CD8-positive, alpha-beta memory T cell (primary cell): ENCODE results near the gene DVL3. TPM values are rescaled to one million over a fixed set of nuclear protein-coding genes. Genes with fewer than 3 reads are reported as not detected.
"Not testable (repeated sequence)": the region's sequence is repeated elsewhere in the genome, so short reads cannot be mapped to it uniquely, and the experiment has no call there.

Experiments
- CTCF ChIA-PET: fragments of 350-600 bp; sonication (Branson Sonifier 250); formaldehyde crosslinking; loops from one replicate; lab custom pipeline; 2021; ENCODE audit warnings: antibody characterized with exemption; lab: Charles Lee
- POLR2A ChIA-PET: fragments of 350-600 bp; sonication (Branson Sonifier 250); formaldehyde crosslinking; loops from one replicate; lab custom pipeline; 2021; ENCODE audit warnings: antibody characterized with exemption; lab: Charles Lee
- DNase-seq, 5 donors: peaks; one replicate each; pipeline versions ENCODE4 v3.0.0 to v3.0.0-alpha.2; 2020 to 2022; ENCODE audit warnings: mixed read lengths in 1 of 5
- H3K27ac ChIP-seq: one replicate; pipeline ENCODE4 v1.7.0; 2013; ENCODE audit warnings: low read depth, mild to moderate bottlenecking, low read length, moderate library complexity
- H3K27me3 ChIP-seq: 2 replicates; pipeline ENCODE4 v1.7.0; 2013; ENCODE audit warnings: low read length, mild to moderate bottlenecking; ENCODE audit not compliant: insufficient read depth, poor library complexity, severe bottlenecking
- H3K36me3 ChIP-seq: 2 replicates; pipeline ENCODE4 v1.7.0; 2013; ENCODE audit warnings: mild to moderate bottlenecking, low read length, moderate library complexity; ENCODE audit not compliant: insufficient read depth
- H3K4me1 ChIP-seq: 2 replicates; pipeline ENCODE4 v1.7.0; 2013; ENCODE audit warnings: mild to moderate bottlenecking, low read length, moderate library complexity; ENCODE audit not compliant: insufficient read depth
- H3K4me3 ChIP-seq: 2 replicates; pipeline ENCODE4 v1.7.0; 2013; ENCODE audit warnings: mild to moderate bottlenecking, low read length
- H3K9me3 ChIP-seq: 2 replicates; pipeline ENCODE4 v1.7.0; 2013; ENCODE audit warnings: mild to moderate bottlenecking, low read length
- H3K27ac Mint-ChIP-seq, 8 donors: one replicate each; pipeline ENCODE4 v1.8.0; 2020 to 2021; ENCODE audit warnings: mixed read lengths in 8 of 8, mild to moderate bottlenecking in 6 of 8, inconsistent platforms in 3 of 8, moderate library complexity in 3 of 8
- H3K27me3 Mint-ChIP-seq, 2 donors: one replicate each; pipeline ENCODE4 v1.8.0; 2020 to 2021; ENCODE audit warnings: mixed read lengths in 2 of 2, mild to moderate bottlenecking in 1 of 2, moderate library complexity in 1 of 2
- H3K36me3 Mint-ChIP-seq, 3 donors: one replicate each; pipeline ENCODE4 v1.8.0; 2020 to 2021; ENCODE audit warnings: mixed read lengths in 3 of 3, inconsistent platforms in 1 of 3, mild to moderate bottlenecking in 1 of 3
- H3K4me1 Mint-ChIP-seq, 3 donors: one replicate each; pipeline ENCODE4 v1.8.0; 2020 to 2021; ENCODE audit warnings: mixed read lengths in 3 of 3, inconsistent platforms in 1 of 3, mild to moderate bottlenecking in 1 of 3
- H3K4me3 Mint-ChIP-seq, 7 donors: one replicate each; pipeline ENCODE4 v1.8.0; 2020 to 2021; ENCODE audit warnings: mixed read lengths in 7 of 7, mild to moderate bottlenecking in 6 of 7, moderate library complexity in 4 of 7, inconsistent platforms in 2 of 7
- H3K9me3 Mint-ChIP-seq, 5 donors: one replicate each; pipeline ENCODE4 v1.8.0; 2020 to 2022; ENCODE audit warnings: mixed read lengths in 5 of 5, mild to moderate bottlenecking in 3 of 5, moderate library complexity in 2 of 5, inconsistent platforms in 1 of 5
- polyA plus RNA-seq: library from polyadenylated mRNA; unstranded; fragments of 300-500 nt; fragmentation: Illumina TruSeq; gene quantifications from one replicate; pipeline ENCODE4 v1.2.3, GENCODE V29; 2021
- total RNA-seq, 2 experiments: library from RNA; stranded (reverse); gene quantifications; one replicate each; pipeline ENCODE4 v1.2.3, GENCODE V29; 2021

Gene DVL3
- total and polyA plus RNA-seq, 3 experiments from 2014 or later = 15.4 to 44.0 (median 38.5) TPM

- ChIA-PET CTCF (interaction anchor here (0.8 to 3.8 kb wide), 7 partner anchors 9 to 107 kb away, joined by 3 to 15 read pairs (median 4); partner anchors contain the start of genes EEF1AKMT4 and EIF2B5), POLR2A (interaction anchor here (1.0 to 1.8 kb wide), 3 partner anchors 9 to 11 kb away, joined by 3 to 6 read pairs (median 3); partner anchors contain the start of gene EIF2B5)
- Histone ChIP-seq H3K36me3 (peaks cover 41% of the 10 kb centered on the region), H3K27me3 (no peaks in the 10 kb centered on the region), H3K9me3 (no peaks in the 10 kb centered on the region), H3K4me3 (no peak overlapping the region), H3K4me1 (no peaks in the 10 kb centered on the region), H3K27ac (no peak overlapping the region)
- Mint-ChIP-seq H3K9me3 (no peaks in the 10 kb centered on the region), H3K4me1 (peaks cover 0 to 5% (median 3%) of the 10 kb centered on the region in 3 donors), H3K27me3 (no peaks in the 10 kb centered on the region), H3K36me3 (peaks cover 7 to 66% (median 13%) of the 10 kb centered on the region in 3 donors), H3K27ac (peak overlapping the region in 1 of 8 donors; percentile 82), H3K4me3 (no peak overlapping the region)
- no peak for DNase-seq
Measured at GRCh38 chr3:184144505-184144904, 10.7 kb upstream of the DVL3 start.

GRCh38 chr3:184145111-184145524 lies 10.1 kb upstream of the DVL3 start:
- POLR2A ChIA-PET = interaction anchor here (1.6 to 1.8 kb wide), 2 partner anchors 10 to 11 kb away, joined by 3 to 6 read pairs; partner anchors contain the start of gene EIF2B5
- H3K36me3 ChIP-seq = peaks cover 38% of the 10 kb centered on the region
- CTCF ChIA-PET = interaction anchor here (0.7 to 3.8 kb wide), 8 partner anchors 10 to 107 kb away, joined by 3 to 15 read pairs (median 4); partner anchors contain the start of genes EEF1AKMT4 and EIF2B5
- H3K27ac ChIP-seq = no peak overlapping the region
- no peaks in the 10 kb centered on the region for H3K9me3 Mint-ChIP-seq
- no peaks in the 10 kb centered on the region for H3K9me3 ChIP-seq
- no peak overlapping the region for H3K4me3 Mint-ChIP-seq
- H3K27ac Mint-ChIP-seq = peak overlapping the region in 1 of 8 donors; percentile 22
- no peaks in the 10 kb centered on the region for H3K27me3 ChIP-seq
- peak in 3 of 5 donors; percentile 21 to 58 (median 31) for DNase-seq
- H3K36me3 Mint-ChIP-seq = peaks cover 7 to 62% (median 13%) of the 10 kb centered on the region in 3 donors
- no peaks in the 10 kb centered on the region for H3K4me1 ChIP-seq
- peaks cover 0 to 2% (median under 1%) of the 10 kb centered on the region in 3 donors for H3K4me1 Mint-ChIP-seq
- H3K27me3 Mint-ChIP-seq = no peaks in the 10 kb centered on the region
- H3K4me3 ChIP-seq = no peak overlapping the region

GRCh38 chr3:184145751-184146270 lies 9.4 kb upstream of the DVL3 start:
- Mint-ChIP-seq H3K27me3 (no peaks in the 10 kb centered on the region), H3K9me3 (no peaks in the 10 kb centered on the region), H3K4me1 (no peaks in the 10 kb centered on the region), H3K36me3 (peaks cover 7 to 56% (median 13%) of the 10 kb centered on the region in 3 donors), H3K27ac (peak overlapping the region in 1 of 8 donors; percentile 40), H3K4me3 (no peak overlapping the region)
- ChIA-PET POLR2A (interaction anchor here (1.8 kb wide), 1 partner anchor 11 kb away, joined by 6 read pairs; the partner anchor contains the start of gene EIF2B5), CTCF (interaction anchor here (0.7 to 3.8 kb wide), 6 partner anchors 10 to 104 kb away, joined by 3 to 15 read pairs (median 4); partner anchors contain the start of genes DVL3, EEF1AKMT4 and EIF2B5)
- Histone ChIP-seq H3K27ac (no peak overlapping the region), H3K4me1 (no peaks in the 10 kb centered on the region), H3K36me3 (peaks cover 32% of the 10 kb centered on the region), H3K4me3 (no peak overlapping the region), H3K27me3 (no peaks in the 10 kb centered on the region), H3K9me3 (no peaks in the 10 kb centered on the region)
- DNase-seq = no peak

GRCh38 chr3:184148076-184148475 lies 7.1 kb upstream of the DVL3 start:
- Histone ChIP-seq H3K4me3 (no peak overlapping the region), H3K27ac (no peak overlapping the region), H3K9me3 (no peaks in the 10 kb centered on the region), H3K27me3 (no peaks in the 10 kb centered on the region), H3K36me3 (peaks cover 19% of the 10 kb centered on the region), H3K4me1 (no peaks in the 10 kb centered on the region)
- Mint-ChIP-seq H3K36me3 (peaks cover 0 to 33% (median 2%) of the 10 kb centered on the region in 3 donors), H3K27me3 (no peaks in the 10 kb centered on the region), H3K9me3 (no peaks in the 10 kb centered on the region), H3K4me1 (no peaks in the 10 kb centered on the region), H3K4me3 (no peak overlapping the region), H3K27ac (peak overlapping the region in 2 of 8 donors; percentile 9 to 62)
- CTCF ChIA-PET = no interaction called here
- no peak for DNase-seq
- POLR2A ChIA-PET = interaction anchor here (0.9 kb wide), 1 partner anchor 11 kb away, joined by 4 read pairs; no protein-coding TSS in a partner anchor

GRCh38 chr3:184149123-184149522 lies 6.1 kb upstream of the DVL3 start:
- Histone ChIP-seq H3K9me3 (no peaks in the 10 kb centered on the region), H3K36me3 (peaks cover 9% of the 10 kb centered on the region), H3K4me3 (no peak overlapping the region), H3K27ac (no peak overlapping the region), H3K4me1 (no peaks in the 10 kb centered on the region), H3K27me3 (no peaks in the 10 kb centered on the region)
- POLR2A ChIA-PET = interaction anchor here (0.9 kb wide), 1 partner anchor 10 kb away, joined by 4 read pairs; no protein-coding TSS in a partner anchor
- H3K4me3 Mint-ChIP-seq = no peak overlapping the region
- peak overlapping the region in 1 of 8 donors; percentile 48 for H3K27ac Mint-ChIP-seq
- CTCF ChIA-PET = no interaction called here
- DNase-seq = no peak
- peaks cover 0 to 3% (median 0%) of the 10 kb centered on the region in 3 donors for H3K4me1 Mint-ChIP-seq
- H3K9me3 Mint-ChIP-seq = no peaks in the 10 kb centered on the region
- H3K27me3 Mint-ChIP-seq = no peaks in the 10 kb centered on the region
- H3K36me3 Mint-ChIP-seq = peaks cover 0 to 22% (median 0%) of the 10 kb centered on the region in 3 donors

GRCh38 chr3:184149770-184150169 lies 5.4 kb upstream of the DVL3 start:
- H3K27me3 ChIP-seq, H3K4me3 ChIP-seq, H3K27ac ChIP-seq, H3K9me3 Mint-ChIP-seq, CTCF ChIA-PET, H3K27me3 Mint-ChIP-seq, H3K4me1 Mint-ChIP-seq, H3K9me3 ChIP-seq, DNase-seq, POLR2A ChIA-PET, H3K4me1 ChIP-seq, H3K36me3 ChIP-seq: not testable (repeated sequence)
- peaks cover 0 to 16% (median 0%) of the 10 kb centered on the region in 3 donors for H3K36me3 Mint-ChIP-seq
- peak overlapping the region in 1 of 7 donors; percentile 48 for H3K4me3 Mint-ChIP-seq
- H3K27ac Mint-ChIP-seq = peak overlapping the region in 1 of 8 donors; percentile 48

GRCh38 chr3:184155644-184156521 lies 706 bp downstream of the DVL3 start:
- H3K9me3 Mint-ChIP-seq = no peaks in the 10 kb centered on the region
- peak overlapping the region; percentile 94 to 99 (median 95) for H3K4me3 Mint-ChIP-seq
- peaks cover 26 to 44% (median 34%) of the 10 kb centered on the region in 3 donors for H3K4me1 Mint-ChIP-seq
- DNase-seq = peak; percentile 26 to 63 (median 35)
- peaks cover 17% of the 10 kb centered on the region for H3K4me1 ChIP-seq
- no peaks in the 10 kb centered on the region for H3K27me3 ChIP-seq
- POLR2A ChIA-PET = interaction anchor here (0.6 to 1.3 kb wide), 4 partner anchors 11 to 42 kb away, joined by 3 to 13 read pairs (median 6); partner anchors contain the start of gene EIF2B5
- CTCF ChIA-PET = interaction anchor here (1.1 to 1.7 kb wide), 6 partner anchors 9 to 94 kb away, joined by 3 to 7 read pairs (median 5); partner anchors contain the start of genes EEF1AKMT4 and EIF2B5
- no peaks in the 10 kb centered on the region for H3K27me3 Mint-ChIP-seq
- peak overlapping the region; percentile 70 for H3K27ac ChIP-seq
- H3K9me3 ChIP-seq = no peaks in the 10 kb centered on the region
- H3K27ac Mint-ChIP-seq = peak overlapping the region; percentile 55 to 100 (median 90)
- peaks cover 0 to 7% (median 1%) of the 10 kb centered on the region in 3 donors for H3K36me3 Mint-ChIP-seq
- H3K36me3 ChIP-seq = no peaks in the 10 kb centered on the region
- peak overlapping the region; percentile 84 for H3K4me3 ChIP-seq
